Upper lobe of left lung (tissue), 4 donors: ENCODE measurements around the gene SLC6A3.

Experiments used
- CTCF ChIP-seq, 6 experiments: fragments of 450-650 bp in 4 of 6; fragments of 200-600 bp in 2 of 6; sonication (generic) in 2 of 6; IDR thresholded peaks; one replicate each; pipeline ENCODE4 v1.5.1; 2016 to 2019; ENCODE audit warnings: antibody characterized with exemption in 6 of 6
- POLR2AphosphoS5 ChIP-seq, 2 donors: sonication (generic); formaldehyde crosslinking; IDR thresholded peaks; one replicate each; pipeline ENCODE4 v1.5.1; 2017; ENCODE audit warnings: antibody characterized with exemption in 2 of 2

DNA sequence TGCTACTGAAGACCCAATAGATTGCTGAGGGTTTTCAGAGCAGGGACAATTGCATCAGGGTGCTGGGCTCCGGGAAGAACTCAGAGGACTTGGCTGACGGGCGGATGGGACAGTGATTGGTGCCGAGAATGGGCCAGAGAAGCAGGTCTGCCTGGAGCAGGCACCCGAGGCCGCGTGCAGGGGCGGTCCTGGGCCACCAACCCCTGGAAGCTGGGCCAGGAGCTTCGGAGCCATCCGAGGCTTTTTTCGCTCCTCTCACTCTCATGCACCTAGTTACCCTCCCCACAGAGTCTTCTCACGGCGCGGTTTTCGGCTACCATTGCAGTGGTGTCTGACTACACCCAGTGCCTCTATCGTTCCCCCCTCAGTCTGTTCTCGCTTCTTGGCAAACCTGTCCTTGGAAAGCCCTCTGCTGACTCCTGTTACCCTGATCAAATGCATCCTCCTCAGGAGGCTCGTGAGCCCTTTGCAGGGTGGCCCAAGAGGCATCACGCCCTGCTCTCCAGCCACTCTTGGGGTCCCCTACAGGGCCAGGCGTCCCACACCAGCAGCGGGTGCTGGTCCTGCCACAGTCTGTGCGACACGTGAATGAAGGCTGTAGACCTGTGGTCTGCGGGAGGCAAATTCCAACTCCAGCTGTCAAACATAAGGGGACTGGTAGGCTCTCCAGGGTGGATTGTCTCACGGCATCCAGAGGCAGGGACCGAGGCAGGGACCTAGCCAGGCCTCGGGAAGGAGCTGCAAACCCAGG lies 99.2 kb downstream of the SLC6A3 start:
- no peak for TF ChIP-seq CTCF (IDR thresholded peaks at IDR 0.05)
- TF ChIP-seq POLR2AphosphoS5 (IDR thresholded peaks at IDR 0.05) = no peak
